NCI-H2107 (cell line): Measurements from ENCODE around the gene ELFN1.

Experiments used
- DNase-seq: peaks from one replicate; lab custom pipeline; 2025; lab: John Stamatoyannopoulos, UW

The ELFN1 gene

GRCh38 chr7:1675673-1676549, 5.8 kb downstream of the ELFN1 start:
- no peak for DNase-seq

- DNase-seq, result no peak
Measured at GRCh38 chr7:1676550-1677078, 6.5 kb downstream of the ELFN1 start.

- DNase-seq, result no peak
Measured at GRCh38 chr7:1677206-1678080, 7.4 kb downstream of the ELFN1 start.

DNA sequence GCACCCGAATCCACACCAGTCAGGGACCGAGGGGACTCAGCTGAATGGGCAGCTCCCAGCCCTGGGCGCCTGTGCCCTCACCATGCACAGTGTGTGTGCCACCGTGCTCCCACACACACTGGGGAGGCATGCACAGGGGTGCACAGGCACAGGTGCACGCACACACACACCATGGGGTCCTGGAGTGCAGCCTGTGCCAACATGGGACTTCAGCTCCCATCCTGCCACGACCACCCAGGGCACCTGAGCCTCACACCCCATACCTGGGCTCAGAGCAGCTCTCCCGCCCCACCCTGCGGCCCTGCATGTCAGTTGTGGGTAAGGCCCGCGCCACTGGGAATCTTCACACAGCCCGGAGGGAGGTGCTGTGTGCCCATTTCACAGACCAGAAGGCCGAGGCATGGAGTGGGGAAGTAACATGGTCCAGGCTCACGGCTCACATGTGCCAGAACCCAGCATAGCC, 8.0 kb downstream of the ELFN1 start:
- no peak for DNase-seq

- DNase-seq, result no peak
Measured at GRCh38 chr7:1678571-1679325, 8.7 kb downstream of the ELFN1 start.

- no peak for DNase-seq
Measured at GRCh38 chr7:1679326-1679965, 9.4 kb downstream of the ELFN1 start.

- no peak for DNase-seq
Measured at GRCh38 chr7:1679966-1680730, 10.1 kb downstream of the ELFN1 start.

DNA sequence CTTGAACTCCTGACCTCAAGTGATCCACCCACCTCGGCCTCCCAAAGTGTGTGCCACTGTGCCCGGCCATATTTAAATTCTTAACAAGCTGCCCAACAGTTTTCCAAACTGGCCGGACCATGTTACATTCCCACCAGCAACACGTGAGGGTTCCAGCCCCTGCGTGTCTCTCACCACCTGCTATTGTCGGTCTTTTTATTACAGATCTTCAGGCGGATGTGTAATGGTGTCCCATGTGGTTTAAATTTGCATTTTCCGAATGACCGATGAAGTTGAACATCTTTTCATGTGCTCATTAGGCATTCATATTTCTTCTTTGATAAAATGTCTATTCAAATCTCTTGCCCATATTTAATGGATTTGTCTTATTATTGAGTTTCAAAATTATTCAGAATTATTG, 11.5 kb downstream of the ELFN1 start:
- DNase-seq, result no peak

DNA sequence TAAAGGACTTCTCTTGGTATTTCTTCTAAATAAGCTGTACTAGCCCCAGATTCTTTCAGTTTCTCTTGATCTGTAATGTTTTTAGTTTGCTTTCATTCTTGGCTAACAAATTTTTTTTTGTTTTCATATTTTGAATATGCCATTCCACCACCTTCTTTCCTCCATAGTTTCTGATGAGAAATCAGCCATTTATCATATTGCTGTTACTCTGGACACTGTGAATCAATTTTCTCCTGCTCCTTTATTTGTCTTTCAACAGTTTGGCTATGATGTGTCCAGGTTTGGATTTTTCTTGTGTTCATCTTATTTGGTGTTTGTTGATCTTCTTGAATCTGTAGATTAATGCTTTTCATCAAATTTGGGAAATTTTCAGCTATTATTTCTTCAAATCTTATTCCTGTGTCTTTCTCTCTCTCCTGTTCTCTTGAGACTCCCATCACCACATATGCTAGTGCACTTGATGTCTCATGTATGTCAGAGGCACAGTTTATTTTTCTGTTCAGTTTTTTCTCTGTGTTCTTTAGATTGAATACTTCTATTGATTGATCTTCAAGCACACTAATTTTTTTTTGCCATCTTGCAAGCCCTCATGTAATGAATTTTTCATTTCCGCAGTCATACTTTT, 15.0 kb downstream of the ELFN1 start:
- no peak for DNase-seq

GRCh38 chr7:1688542-1688941, 18.5 kb downstream of the ELFN1 start:
- DNase-seq, result no peak

DNA sequence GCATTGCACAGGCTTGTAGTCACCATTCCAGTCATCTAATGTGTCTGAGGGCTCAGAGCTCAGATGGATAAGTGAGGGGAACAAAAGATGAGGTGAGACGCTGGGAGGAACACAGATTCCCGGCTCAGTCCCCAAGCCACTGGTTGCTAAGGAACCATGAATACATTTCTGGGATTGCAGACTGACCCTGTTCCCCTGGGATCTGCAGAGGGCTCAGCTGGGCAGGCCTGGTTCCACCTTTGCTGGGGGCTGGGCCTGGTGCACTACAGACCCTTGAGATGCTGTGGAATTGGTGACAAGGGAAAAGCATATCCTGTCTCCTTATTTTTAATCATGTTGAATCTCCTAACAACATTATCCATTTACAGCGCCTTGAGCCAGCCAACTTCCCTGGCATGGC, 19.2 kb downstream of the ELFN1 start:
- no peak for DNase-seq

GRCh38 chr7:1690359-1690958, 20.4 kb downstream of the ELFN1 start:
- no peak for DNase-seq

DNA sequence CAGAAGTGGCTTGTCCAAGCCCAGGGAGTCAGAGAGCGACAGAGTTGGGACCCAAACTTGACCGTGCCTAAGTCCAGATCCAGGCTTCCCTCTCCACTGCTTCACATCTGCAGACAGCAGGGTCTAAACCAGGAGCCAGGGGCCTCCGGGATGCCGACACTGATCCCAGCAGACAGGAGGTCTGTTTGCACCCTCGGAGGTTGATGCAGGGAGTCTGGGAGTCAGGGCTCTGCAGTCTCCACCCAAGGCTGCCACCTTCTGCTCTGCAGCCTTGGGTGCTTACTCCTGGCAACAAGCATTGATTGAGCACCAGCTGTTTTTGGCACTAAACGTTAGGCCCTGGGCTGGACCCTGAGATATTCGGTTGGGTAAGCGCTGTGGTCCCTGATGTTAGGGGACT, 21.0 kb downstream of the ELFN1 start:
- DNase-seq, result no peak

GRCh38 chr7:1691601-1692514, 21.8 kb downstream of the ELFN1 start:
- no peak for DNase-seq

- no peak for DNase-seq
Measured at GRCh38 chr7:1692515-1693418, 22.7 kb downstream of the ELFN1 start.

DNA sequence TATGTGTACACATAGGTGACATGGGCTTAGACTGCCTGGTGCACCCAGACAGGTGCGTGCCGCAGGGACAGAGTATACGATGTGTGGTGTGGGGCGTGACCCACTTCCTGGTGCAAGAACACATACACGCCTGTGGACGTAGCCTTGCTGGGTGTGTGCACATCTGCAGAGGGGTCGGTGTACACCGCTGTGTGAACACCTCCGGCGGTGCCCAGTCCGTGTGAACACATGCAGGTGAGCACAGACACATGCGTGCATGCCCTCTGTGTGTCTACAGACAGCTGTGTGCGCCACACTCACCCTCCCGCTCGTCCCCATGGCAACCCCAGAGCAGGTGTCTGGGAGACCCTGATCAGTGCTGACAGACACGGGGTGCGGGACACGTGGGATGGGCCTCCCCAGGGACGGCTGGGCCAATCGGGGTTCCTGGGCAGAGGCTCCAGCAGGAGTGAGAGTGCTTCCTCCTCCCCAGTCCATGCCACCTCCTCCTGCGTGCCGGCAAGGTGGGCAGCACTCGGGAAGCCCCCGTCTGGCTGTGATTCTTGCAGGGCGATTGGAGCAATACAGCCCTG, 23.4 kb downstream of the ELFN1 start:
- DNase-seq, result peak; percentile 52

- DNase-seq, result peak; percentile 22
Measured at GRCh38 chr7:1693991-1694524, 24.0 kb downstream of the ELFN1 start.
